CD4-positive, alpha-beta memory T cell (primary cell): ENCODE measurements around the gene TNFSF11. TPM values are rescaled to one million over a fixed set of nuclear protein-coding genes. Genes with fewer than 3 reads are reported as not detected.

Experiments used
- CTCF ChIA-PET: fragments of 350-600 bp; sonication (Branson Sonifier 250); formaldehyde crosslinking; loops from one replicate; lab custom pipeline; 2021; ENCODE audit warnings: inconsistent platforms; ENCODE audit not compliant: partially characterized antibody; lab: Charles Lee
- POLR2A ChIA-PET: fragments of 350-600 bp; sonication (Branson Sonifier 250); formaldehyde crosslinking; loops from one replicate; lab custom pipeline; 2021; ENCODE audit not compliant: partially characterized antibody; lab: Charles Lee
- DNase-seq, 5 donors: peaks; one replicate each; pipeline versions ENCODE4 v3.0.0 to v3.0.0-alpha.2; 2020 to 2022; ENCODE audit warnings: mixed read lengths in 1 of 5
- H3K27ac ChIP-seq: one replicate; pipeline ENCODE4 v1.7.0; 2013; ENCODE audit warnings: low read depth, low read length
- H3K27me3 ChIP-seq: 2 replicates; pipeline ENCODE4 v1.7.0; 2013; ENCODE audit warnings: mild to moderate bottlenecking, low read length, moderate library complexity; ENCODE audit not compliant: insufficient read depth
- H3K36me3 ChIP-seq: 2 replicates; pipeline ENCODE4 v1.7.0; 2013; ENCODE audit warnings: mild to moderate bottlenecking, low read length, moderate library complexity; ENCODE audit not compliant: insufficient read depth
- H3K4me1 ChIP-seq: 2 replicates; pipeline ENCODE4 v1.7.0; 2013; ENCODE audit warnings: mild to moderate bottlenecking, low read length, moderate library complexity; ENCODE audit not compliant: insufficient read depth
- H3K4me3 ChIP-seq, 2 donors: one replicate each; pipeline ENCODE4 v1.7.0; 2013; ENCODE audit warnings: low read length in 2 of 2, mild to moderate bottlenecking in 1 of 2
- H3K9me3 ChIP-seq, 2 donors: one replicate each; pipeline ENCODE4 v1.7.0; 2013; ENCODE audit warnings: low read length in 2 of 2, control low read depth in 1 of 2; ENCODE audit not compliant: control insufficient read depth in 1 of 2
- H3K27ac Mint-ChIP-seq, 7 donors: one replicate each; pipeline ENCODE4 v1.8.0; 2020 to 2021; ENCODE audit warnings: mixed read lengths in 7 of 7, mild to moderate bottlenecking in 6 of 7, inconsistent platforms in 3 of 7, moderate library complexity in 3 of 7
- H3K27me3 Mint-ChIP-seq, 2 donors: one replicate each; pipeline ENCODE4 v1.8.0; 2020 to 2021; ENCODE audit warnings: mixed read lengths in 2 of 2
- H3K36me3 Mint-ChIP-seq, 2 donors: one replicate each; pipeline ENCODE4 v1.8.0; 2020 to 2021; ENCODE audit warnings: mixed read lengths in 2 of 2, inconsistent platforms in 1 of 2, mild to moderate bottlenecking in 1 of 2
- H3K4me1 Mint-ChIP-seq, 4 donors: one replicate each; pipeline ENCODE4 v1.8.0; 2020 to 2021; ENCODE audit warnings: mixed read lengths in 4 of 4, mild to moderate bottlenecking in 1 of 4
- H3K4me3 Mint-ChIP-seq, 8 donors: one replicate each; pipeline ENCODE4 v1.8.0; 2020 to 2021; ENCODE audit warnings: mixed read lengths in 8 of 8, mild to moderate bottlenecking in 7 of 8, moderate library complexity in 6 of 8, inconsistent platforms in 3 of 8
- H3K9me3 Mint-ChIP-seq, 8 donors: one replicate each; pipeline ENCODE4 v1.8.0; 2020 to 2021; ENCODE audit warnings: mixed read lengths in 8 of 8, mild to moderate bottlenecking in 5 of 8, inconsistent platforms in 3 of 8, moderate library complexity in 1 of 8
- intact Hi-C: fragments of 100-400 bp; cut with micrococcal nuclease; formaldehyde crosslinking; loops from one replicate; pipeline ENCODE4 v1.15.1; 2023
- polyA plus RNA-seq, 2 donors: library from polyadenylated mRNA; unstranded; fragments of 300-500 nt; fragmentation: Illumina TruSeq; gene quantifications; one replicate each; pipeline ENCODE4 v1.2.3, GENCODE V29; 2021
- total RNA-seq, 2 experiments: library from RNA; stranded (reverse); gene quantifications; one replicate each; pipeline ENCODE4 v1.2.3, GENCODE V29; 2021

TNFSF11 gene
- total and polyA plus RNA-seq, 4 experiments from 2014 or later: 0.18 to 0.38 (median 0.33) TPM

GRCh38 chr13:42653679-42654078, 79.7 kb downstream of the TNFSF11 start:
- Mint-ChIP-seq H3K36me3 (no peaks in the 10 kb centered on the region), H3K27ac (no peak overlapping the region), H3K4me1 (no peaks in the 10 kb centered on the region), H3K4me3 (no peak overlapping the region), H3K9me3 (peaks cover 0 to 2% (median 0%) of the 10 kb centered on the region in 8 donors), H3K27me3 (peaks cover 35 to 51% of the 10 kb centered on the region in 2 donors)
- Histone ChIP-seq H3K27me3 (peaks cover 4% of the 10 kb centered on the region), H3K27ac (no peak overlapping the region), H3K4me1 (no peaks in the 10 kb centered on the region), H3K4me3 (no peak overlapping the region), H3K9me3 (no peaks in the 10 kb centered on the region), H3K36me3 (no peaks in the 10 kb centered on the region)
- DNase-seq: no peak
- ChIA-PET POLR2A (no interaction called here), CTCF (no interaction called here)
- intact Hi-C loops: no loop called here

DNA sequence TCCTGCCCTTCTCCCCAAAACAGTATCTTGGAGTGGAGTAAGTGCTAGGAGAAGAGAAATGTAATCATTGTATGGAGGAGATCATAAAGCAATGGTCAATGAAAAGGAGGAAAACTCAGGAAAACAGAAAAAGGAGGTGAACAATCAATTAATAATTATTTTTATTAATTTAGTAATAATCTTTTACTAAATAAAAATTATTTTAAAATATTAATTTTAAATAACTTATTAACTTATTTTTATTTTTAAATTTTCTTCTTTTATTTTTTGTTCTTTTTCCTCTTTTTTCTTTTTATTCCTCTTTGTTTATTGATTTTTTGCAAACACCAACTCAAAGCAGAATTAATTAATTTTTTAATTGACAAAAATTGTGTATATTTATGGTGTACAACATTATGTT, 80.3 kb downstream of the TNFSF11 start:
- Mint-ChIP-seq H3K36me3 (no peaks in the 10 kb centered on the region), H3K9me3 (peaks cover 0 to 2% (median 0%) of the 10 kb centered on the region in 8 donors), H3K4me1 (no peaks in the 10 kb centered on the region), H3K27ac (no peak overlapping the region), H3K4me3 (no peak overlapping the region), H3K27me3 (peaks cover 38 to 54% of the 10 kb centered on the region in 2 donors)
- Histone ChIP-seq H3K4me1 (no peaks in the 10 kb centered on the region), H3K9me3 (no peaks in the 10 kb centered on the region), H3K36me3 (no peaks in the 10 kb centered on the region), H3K27ac (no peak overlapping the region), H3K4me3 (no peak overlapping the region), H3K27me3 (peaks cover 6% of the 10 kb centered on the region)
- DNase-seq: no peak
- ChIA-PET POLR2A (no interaction called here), CTCF (no interaction called here)
- intact Hi-C loops: no loop called here

DNA sequence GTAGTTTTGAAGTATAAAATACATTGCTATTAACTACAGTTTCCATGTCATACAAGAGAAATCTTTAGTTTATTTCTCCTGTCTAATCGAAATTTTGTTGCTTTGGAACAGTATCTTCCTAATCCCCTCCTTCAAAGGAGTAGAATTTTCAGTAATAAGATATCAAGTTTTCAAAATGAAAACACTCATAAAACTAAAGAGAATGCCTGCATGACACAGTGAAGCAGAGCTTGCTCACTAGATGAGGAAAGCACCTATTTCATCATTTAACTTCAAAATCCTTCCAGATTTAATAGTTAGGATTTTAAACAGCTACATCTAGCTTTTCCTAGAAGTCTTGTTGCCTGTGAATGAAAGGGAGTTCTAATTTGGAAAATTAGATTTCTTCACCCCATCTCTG, 80.8 kb downstream of the TNFSF11 start:
- no peaks in the 10 kb centered on the region for H3K4me1 ChIP-seq
- Mint-ChIP-seq H3K27ac (no peak overlapping the region), H3K4me3 (no peak overlapping the region), H3K4me1 (no peaks in the 10 kb centered on the region), H3K27me3 (peaks cover 39 to 53% of the 10 kb centered on the region in 2 donors), H3K9me3 (peaks cover 0 to 2% (median 0%) of the 10 kb centered on the region in 8 donors), H3K36me3 (no peaks in the 10 kb centered on the region)
- ChIA-PET CTCF (no interaction called here), POLR2A (no interaction called here)
- no peak overlapping the region for H3K4me3 ChIP-seq
- intact Hi-C loops: no loop called here
- no peak overlapping the region for H3K27ac ChIP-seq
- H3K9me3 ChIP-seq: no peaks in the 10 kb centered on the region
- peaks cover 6% of the 10 kb centered on the region for H3K27me3 ChIP-seq
- DNase-seq: no peak
- H3K36me3 ChIP-seq: no peaks in the 10 kb centered on the region

DNA sequence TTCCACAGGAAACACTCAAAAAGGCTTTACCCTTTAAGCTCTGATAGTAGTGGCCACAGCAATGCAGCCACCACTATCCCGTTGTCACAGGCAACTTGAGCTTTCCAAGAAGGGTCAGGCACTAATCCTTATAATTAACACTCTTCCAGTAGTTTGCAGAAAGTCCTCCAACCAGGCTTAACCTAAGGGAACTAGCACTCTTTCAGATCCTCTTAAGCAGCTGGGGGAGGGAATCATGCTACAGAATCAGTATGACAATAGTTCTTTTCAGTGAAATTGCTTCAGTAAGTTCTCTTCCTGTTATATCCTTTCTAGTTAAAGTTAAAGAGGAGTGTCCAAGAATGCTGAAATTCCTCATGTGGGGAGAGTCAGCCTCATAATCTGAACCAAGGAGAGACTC, 82.2 kb downstream of the TNFSF11 start:
- Histone ChIP-seq H3K9me3 (no peaks in the 10 kb centered on the region), H3K4me3 (no peak overlapping the region), H3K36me3 (no peaks in the 10 kb centered on the region), H3K27ac (no peak overlapping the region), H3K27me3 (peaks cover 6% of the 10 kb centered on the region), H3K4me1 (no peaks in the 10 kb centered on the region)
- intact Hi-C loops: no loop called here
- Mint-ChIP-seq H3K27ac (no peak overlapping the region), H3K4me1 (no peaks in the 10 kb centered on the region), H3K36me3 (no peaks in the 10 kb centered on the region), H3K27me3 (peaks cover 36 to 48% of the 10 kb centered on the region in 2 donors), H3K4me3 (no peak overlapping the region), H3K9me3 (no peaks in the 10 kb centered on the region)
- POLR2A ChIA-PET: no interaction called here
- CTCF ChIA-PET: no interaction called here
- no peak for DNase-seq

- Mint-ChIP-seq H3K4me1 (no peaks in the 10 kb centered on the region), H3K4me3 (no peak overlapping the region), H3K36me3 (no peaks in the 10 kb centered on the region), H3K9me3 (no peaks in the 10 kb centered on the region), H3K27ac (no peak overlapping the region), H3K27me3 (peaks cover 36 to 53% of the 10 kb centered on the region in 2 donors)
- Histone ChIP-seq H3K9me3 (no peaks in the 10 kb centered on the region), H3K36me3 (no peaks in the 10 kb centered on the region), H3K27ac (no peak overlapping the region), H3K27me3 (peaks cover 6% of the 10 kb centered on the region), H3K4me1 (no peaks in the 10 kb centered on the region), H3K4me3 (no peak overlapping the region)
- intact Hi-C loops: no loop called here
- DNase-seq: no peak
- ChIA-PET CTCF (no interaction called here), POLR2A (no interaction called here)
These were observed 83.0 kb downstream of the TNFSF11 start for GRCh38 chr13:42656958-42657357.

Other genes starting within 250 kb of the TNFSF11 start
- gene FAM216B, start 207.4 kb downstream of the TNFSF11 start, total RNA-seq: not detected
- not detected for gene FAM216B, start 207.4 kb downstream of the TNFSF11 start, polyA plus RNA-seq